ENCODE measurements around the gene SLC2A6. TPM values are rescaled to one million over a fixed set of nuclear protein-coding genes. Genes with fewer than 3 reads are reported as not detected.

The SLC2A6 gene
- total and polyA plus RNA-seq, 2 of the 8 experiments (the other 6 are each of a cell fraction or from before 2014, with no cell fraction given) = 16.6 to 17.8 TPM

DNA sequence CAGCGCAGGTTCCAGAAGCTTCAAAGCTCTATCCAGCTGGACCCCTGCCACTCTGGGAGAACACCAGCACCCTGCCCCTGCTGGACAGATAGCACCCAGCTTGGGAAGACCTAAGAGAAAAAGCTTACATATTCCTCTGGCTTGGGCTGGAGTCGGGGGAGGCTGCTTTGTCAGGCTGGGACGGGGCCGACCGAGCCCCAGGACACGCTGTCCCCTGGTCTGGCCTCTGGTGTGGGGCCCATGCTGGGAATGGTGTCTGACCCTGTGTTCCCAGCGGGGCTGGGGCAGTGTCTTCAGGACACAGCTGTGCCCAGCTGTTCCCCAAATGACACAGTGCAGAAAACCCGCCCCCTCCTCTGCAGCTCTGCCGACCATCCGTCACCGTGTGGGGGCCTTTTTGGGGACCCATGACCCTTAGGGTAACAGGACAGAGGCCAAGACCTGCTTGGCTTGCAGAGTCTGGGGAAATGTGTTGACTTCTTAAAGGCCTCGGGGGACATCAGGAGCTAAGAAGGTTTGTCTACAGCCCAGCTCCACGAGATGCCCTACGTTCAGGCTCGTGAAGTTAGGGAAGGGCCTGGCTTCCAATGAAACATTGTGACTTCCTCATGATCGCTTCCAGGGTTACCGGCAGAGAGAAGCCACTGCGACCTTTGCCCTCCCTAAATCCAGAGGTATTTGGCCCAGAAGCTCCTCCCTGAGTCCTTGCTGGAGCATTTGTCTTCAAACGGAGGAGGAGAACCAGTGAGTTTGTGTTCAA, 20.4 kb upstream of the SLC2A6 start:
- no peak for FAIRE-seq
- WGBS, 2 experiments (ENCODE audit: extremely low coverage in 1 of 2, insufficient coverage in 1 of 2, insufficient read length in 1 of 2, insufficient replicate concordance in 2 of 2, low coverage in 1 of 2, low lambda C conversion rate in 2 of 2, missing lambda C conversion rate in 1 of 2) = 91% methylated on average over 18 of the region's 19 CpGs; no CpG with 5 or more reads in 1 of the 2 experiments
- TF ChIP-seq BACH1 (IDR thresholded peaks at IDR 0.05; ENCODE audit: low read length) (no peak), JUND (IDR thresholded peaks at IDR 0.05; ENCODE audit: low read length) (no peak), RBBP5 (IDR thresholded peaks at IDR 0.05; ENCODE audit: borderline replicate concordance, low read depth, low read length) (no peak), MAFK (IDR thresholded peaks at IDR 0.05; ENCODE audit: low read depth, low read length) (no peak), CREB1 (IDR thresholded peaks at IDR 0.05) (no peak), TCF12 (IDR thresholded peaks at IDR 0.05; ENCODE audit: low read depth, low read length) (no peak), HDAC6 (IDR thresholded peaks at IDR 0.05; ENCODE audit: low read depth, low read length) (no peak), YY1 (IDR thresholded peaks at IDR 0.05; ENCODE audit: low read depth, low read length) (no peak), POU5F1 (IDR thresholded peaks at IDR 0.05; ENCODE audit: low read depth, low read length) (no peak), CBX5 (IDR thresholded peaks at IDR 0.05; ENCODE audit: low read depth, low read length) (no peak), EZH2 (IDR thresholded peaks at IDR 0.05; ENCODE audit: low read depth, low read length, severe bottlenecking) (no peak), CHD1 (IDR thresholded peaks at IDR 0.05; ENCODE audit: low read depth, low read length) (no peak)
- TF ChIP-seq, protein P1, sequence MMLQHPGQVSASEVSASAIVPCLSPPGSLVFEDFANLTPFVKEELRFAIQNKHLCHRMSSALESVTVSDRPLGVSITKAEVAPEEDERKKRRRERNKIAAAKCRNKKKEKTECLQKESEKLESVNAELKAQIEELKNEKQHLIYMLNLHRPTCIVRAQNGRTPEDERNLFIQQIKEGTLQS (IDR thresholded peaks at IDR 0.05; ENCODE audit: insufficient read depth, low read depth, low read length) = no peak

More for the DNA sequence above, 20.4 kb upstream of the SLC2A6 start:
- Histone ChIP-seq H2BK20ac (ENCODE audit: low read length) (no peak overlapping the region), H2BK12ac (ENCODE audit: low read depth, low read length) (no peak overlapping the region), H4K8ac (ENCODE audit: extremely low read depth, insufficient read depth, low read length) (no peak overlapping the region), H3K56ac (replicated peaks; ENCODE audit: insufficient read length, low read depth, low read length) (no peak overlapping the region), H3K23ac (ENCODE audit: insufficient read length) (no peak overlapping the region), H3K36me3 (ENCODE audit: control insufficient read depth in 2 of 4, insufficient read depth in 4 of 4, low read length in 3 of 4) (peaks cover 0 to 3% (median 0%) of the 10 kb centered on the region in 4 experiments; a peak in 1 of 8 replicates), H3K18ac (ENCODE audit: extremely low read depth, low read length) (no peak overlapping the region), H2AFZ (ENCODE audit: low read length) (no peak overlapping the region), H3K4me1 (replicated peaks in 1 of 4; ENCODE audit: control insufficient read depth in 3 of 4, insufficient read depth in 4 of 4, low read length in 3 of 4) (no peaks in the 10 kb centered on the region), H3K14ac (ENCODE audit: insufficient read length) (no peak overlapping the region), H3K79me1 (ENCODE audit: low read depth, low read length) (peaks cover 2% of the 10 kb centered on the region; the same call in 1 of the 2 replicates), H3K9ac (replicated peaks in 1 of 4; ENCODE audit: extremely low read depth in 1 of 4, low read depth in 3 of 4, low read length in 3 of 4) (no peak overlapping the region), H4K5ac (ENCODE audit: insufficient read length, low read depth, low read length) (no peak overlapping the region), H2BK120ac (replicated peaks; ENCODE audit: low read depth, low read length) (no peak overlapping the region), H3K9me3 (ENCODE audit: insufficient read depth in 2 of 2, low read depth in 1 of 2, low read length in 1 of 2) (peaks cover 2 to 13% of the 10 kb centered on the region in 2 experiments; a peak in 2 of 4 replicates), H3K4me2 (ENCODE audit: insufficient read depth in 1 of 2, low read depth in 2 of 2, low read length in 2 of 2) (no peak overlapping the region), H3K4ac (replicated peaks; ENCODE audit: insufficient read length, low read depth, low read length) (no peak overlapping the region), H3K27me3 (replicated peaks in 1 of 4; ENCODE audit: control insufficient read depth in 3 of 4, extremely low read depth in 1 of 4, insufficient read depth in 3 of 4, low read length in 3 of 4) (peaks cover 0 to 2% (median 0%) of the 10 kb centered on the region in 4 experiments; a peak in 1 of 7 replicates), H4K20me1 (replicated peaks in 1 of 2; ENCODE audit: control insufficient read depth in 1 of 2, insufficient read depth in 2 of 2, low read length in 2 of 2) (peaks cover 0 to 12% of the 10 kb centered on the region in 2 experiments), H3K4me3 (ENCODE audit: extremely low read depth in 1 of 4, insufficient read depth in 2 of 4, low read depth in 3 of 4, low read length in 4 of 4) (no peak overlapping the region), H4K91ac (replicated peaks; ENCODE audit: insufficient read length, low read length) (no peak overlapping the region), H2AK5ac (ENCODE audit: low read depth, low read length) (no peak overlapping the region), H2BK15ac (ENCODE audit: low read length) (no peak overlapping the region), H3K23me2 (ENCODE audit: low read depth, low read length) (peaks cover 11% of the 10 kb centered on the region), H2BK5ac (ENCODE audit: low read depth, low read length) (no peak overlapping the region), H3K27ac (ENCODE audit: low read depth, low read length) (no peak overlapping the region), H3K79me2 (ENCODE audit: control insufficient read depth in 1 of 2, insufficient read depth in 2 of 2, low read length in 2 of 2) (no peaks in the 10 kb centered on the region; a peak in 1 of 4 replicates)
- POLR2A ChIA-PET (ENCODE audit: partially characterized antibody) = no interaction called here
- no peak for DNase-seq (ENCODE audit: low read depth in 1 of 2, low spot score in 2 of 2)
- CTCF ChIA-PET (ENCODE audit: partially characterized antibody) = interaction anchor here (0.7 to 1.7 kb wide), 10 partner anchors 8 to 314 kb away, joined by 3 to 8 read pairs (median 3); no protein-coding TSS in a partner anchor
